Measurements from ENCODE around the gene SYNC.
A peak's percentile ranks its signal among the peaks of the same experiment; 100 is the strongest.
"Not testable (repeated sequence)": the region's sequence is repeated elsewhere in the genome, so short reads cannot be mapped to it uniquely, and the experiment has no call there.

SYNC gene

GRCh38 chr1:32693455-32694174 lies 9.0 kb downstream of the SYNC start:
- no peak for DNase-seq (ENCODE audit: low spot score)

GRCh38 chr1:32686387-32686786 lies 16.2 kb downstream of the SYNC start:
- no peak for DNase-seq (ENCODE audit: low spot score)

- no peak for DNase-seq (ENCODE audit: low spot score)
Measured at GRCh38 chr1:32685498-32685897, 17.1 kb downstream of the SYNC start.

GRCh38 chr1:32684167-32684811 lies 18.3 kb downstream of the SYNC start:
- no peak for DNase-seq (ENCODE audit: low spot score)

GRCh38 chr1:32683397-32683796 lies 19.2 kb downstream of the SYNC start:
- DNase-seq (ENCODE audit: low spot score), result no peak

- DNase-seq (ENCODE audit: low spot score), result no peak
Measured at GRCh38 chr1:32681999-32682398, 20.6 kb downstream of the SYNC start.

- DNase-seq (ENCODE audit: low spot score), result no peak
Measured at GRCh38 chr1:32681509-32681908, 21.1 kb downstream of the SYNC start.

GRCh38 chr1:32680642-32681041 lies 21.9 kb downstream of the SYNC start:
- DNase-seq (ENCODE audit: low spot score), result no peak

GRCh38 chr1:32679993-32680392 lies 22.6 kb downstream of the SYNC start:
- not testable (repeated sequence) for DNase-seq (ENCODE audit: low spot score)

GRCh38 chr1:32676945-32677344 lies 25.6 kb downstream of the SYNC start:
- no peak for DNase-seq (ENCODE audit: low spot score)

- DNase-seq (ENCODE audit: low spot score), result not testable (repeated sequence)
Measured at GRCh38 chr1:32668716-32669115, 33.9 kb downstream of the SYNC start.

- DNase-seq (ENCODE audit: low spot score), result no peak
Measured at GRCh38 chr1:32666901-32667566, 35.5 kb downstream of the SYNC start.

GRCh38 chr1:32665915-32666314 lies 36.7 kb downstream of the SYNC start:
- no peak for DNase-seq (ENCODE audit: low spot score)

- DNase-seq (ENCODE audit: low spot score), result no peak
Measured at GRCh38 chr1:32659581-32659980, 43.0 kb downstream of the SYNC start.

GRCh38 chr1:32652244-32652962 lies 50.2 kb downstream of the SYNC start:
- no peak for DNase-seq (ENCODE audit: low spot score)

- DNase-seq (ENCODE audit: low spot score), result no peak
Measured at GRCh38 chr1:32651461-32652073, 51.0 kb downstream of the SYNC start.

- peak; percentile 99 for DNase-seq (ENCODE audit: low spot score)
Measured at GRCh38 chr1:32650752-32651460, 51.7 kb downstream of the SYNC start, which contains the start of gene RBBP4. TSS of gene RBBP4 (plus strand) at chr1:32651208. CDS start at chr1:32651307, 99 bp downstream.

GRCh38 chr1:32650248-32650751 lies 52.3 kb downstream of the SYNC start, which contains the start of gene ZBTB8OS:
TSS of gene ZBTB8OS (minus strand) at chr1:32650550. CDS start at chr1:32650529, 21 bp downstream.
- peak; percentile 92 for DNase-seq (ENCODE audit: low spot score)

- DNase-seq (ENCODE audit: low spot score), result no peak
Measured at GRCh38 chr1:32647308-32648134, 55.0 kb downstream of the SYNC start.

GRCh38 chr1:32644426-32644825 lies 58.1 kb downstream of the SYNC start:
- DNase-seq (ENCODE audit: low spot score), result no peak
